HepG2 (cell line): ENCODE results near the gene DNAJB2. TPM values are rescaled to one million over a fixed set of nuclear protein-coding genes. Genes with fewer than 3 reads are reported as not detected.

Experiments used
- BCL6 ChIP-seq: IDR thresholded peaks from 2 replicates; pipeline ENCODE4 v1.6.1; 2016; ENCODE audit warnings: missing genetic modification reagents, missing compliant biosample characterization
- CHCHD3 ChIP-seq: sonication (generic); formaldehyde crosslinking; IDR thresholded peaks from 2 replicates; pipeline ENCODE4 v1.8.0; 2022; ENCODE audit warnings: mild to moderate bottlenecking, missing genetic modification reagents, moderate library complexity
- DNMT1 ChIP-seq: sonication (generic); formaldehyde crosslinking; IDR thresholded peaks from 2 replicates; pipeline ENCODE4 v1.5.1; 2020; ENCODE audit warnings: mild to moderate bottlenecking, missing genetic modification reagents
- HBP1 ChIP-seq: IDR thresholded peaks from 2 replicates; pipeline ENCODE4 v1.6.1; 2016; ENCODE audit warnings: low read depth, control low read depth
- HCFC1 ChIP-seq: fragments of 150-350 bp; IDR thresholded peaks from 2 replicates; pipeline ENCODE4 v1.6.1; 2014; ENCODE audit warnings: low read depth, low read length
- HNRNPK ChIP-seq: fragments of 200-400 bp; formaldehyde crosslinking; IDR thresholded peaks from 2 replicates; pipeline ENCODE4 v1.6.1; 2018; ENCODE audit warnings: low read length, low read depth, moderate library complexity, mild to moderate bottlenecking; ENCODE audit not compliant: poor library complexity, severe bottlenecking
- IRF2 ChIP-seq: IDR thresholded peaks from 2 replicates; pipeline ENCODE4 v1.6.1; 2018; ENCODE audit warnings: missing genetic modification reagents, missing compliant biosample characterization
- MAFK ChIP-seq, 2 experiments: IDR thresholded peaks in 1 of 2; conservative IDR thresholded peaks in 1 of 2; 2 replicates each; pipeline ENCODE4 v1.6.1; 2011; ENCODE audit warnings: improper control_type of control experiment in 2 of 2, low read length in 2 of 2
- MTA1 ChIP-seq: sonication (generic); formaldehyde crosslinking; IDR thresholded peaks from 2 replicates; pipeline ENCODE4 v1.4.0; 2020; ENCODE audit warnings: missing genetic modification reagents, mild to moderate bottlenecking, borderline replicate concordance
- PAX8 ChIP-seq: sonication (generic); formaldehyde crosslinking; IDR thresholded peaks from 2 replicates; pipeline ENCODE4 v1.8.0; 2022; ENCODE audit warnings: mild to moderate bottlenecking, missing genetic modification reagents, borderline replicate concordance
- RARG ChIP-seq: sonication (generic); formaldehyde crosslinking; IDR thresholded peaks from 2 replicates; pipeline ENCODE4 v1.4.0; 2020; ENCODE audit warnings: low read depth, mild to moderate bottlenecking, missing genetic modification reagents
- RCOR2 ChIP-seq: IDR thresholded peaks from 2 replicates; pipeline ENCODE4 v1.6.1; 2016; ENCODE audit warnings: missing biosample characterization, missing genetic modification reagents
- SIX1 ChIP-seq: sonication (generic); formaldehyde crosslinking; IDR thresholded peaks from 2 replicates; pipeline ENCODE4 v1.4.0; 2020; ENCODE audit warnings: missing genetic modification reagents, borderline replicate concordance
- SP1 ChIP-seq, 2 experiments: fragments of 450-650 bp in 1 of 2; sonication (generic) in 1 of 2; formaldehyde crosslinking in 1 of 2; IDR thresholded peaks; 2 replicates each; pipeline versions ENCODE4 v1.4.0 to v1.6.1; 2016 to 2020; ENCODE audit warnings: missing genetic modification reagents in 1 of 2
- ZFP36 ChIP-seq: fragments of 150-350 bp; IDR thresholded peaks from 2 replicates; pipeline ENCODE4 v1.6.1; 2018; ENCODE audit warnings: borderline replicate concordance, low read length, low read depth; ENCODE audit not compliant: partially characterized antibody
- ZFP37 ChIP-seq: sonication (generic); formaldehyde crosslinking; IDR thresholded peaks from 2 replicates; pipeline ENCODE4 v1.4.0; 2020; ENCODE audit warnings: missing genetic modification reagents, borderline replicate concordance
- ZKSCAN8 ChIP-seq: IDR thresholded peaks from 2 replicates; pipeline ENCODE4 v1.6.1; 2016; ENCODE audit warnings: borderline replicate concordance, missing genetic modification reagents, missing compliant biosample characterization
- ZMYM3 ChIP-seq: sonication (generic); formaldehyde crosslinking; IDR thresholded peaks from 2 replicates; pipeline ENCODE4 v1.5.1; 2020; ENCODE audit warnings: mild to moderate bottlenecking, missing genetic modification reagents
- ZNF343 ChIP-seq: sonication (generic); formaldehyde crosslinking; IDR thresholded peaks from 2 replicates; pipeline ENCODE4 v1.4.0; 2020; ENCODE audit warnings: mild to moderate bottlenecking, missing genetic modification reagents
- ZNF354B ChIP-seq: sonication (generic); formaldehyde crosslinking; IDR thresholded peaks from 2 replicates; pipeline ENCODE4 v1.8.0; 2022; ENCODE audit warnings: mild to moderate bottlenecking, missing genetic modification reagents
- ZNF747 ChIP-seq: sonication (generic); formaldehyde crosslinking; IDR thresholded peaks from 2 replicates; pipeline ENCODE4 v1.8.1; 2023; ENCODE audit warnings: missing genetic modification reagents, mild to moderate bottlenecking, borderline replicate concordance
- ZSCAN20 ChIP-seq: sonication (generic); formaldehyde crosslinking; IDR thresholded peaks from 2 replicates; pipeline ENCODE4 v1.4.0; 2020; ENCODE audit warnings: missing genetic modification reagents, mild to moderate bottlenecking, borderline replicate concordance
- polyA plus RNA-seq, 8 experiments: library from polyadenylated mRNA; depleted of rRNA in 3 of 8; stranded (reverse) in 7 of 8; unstranded in 1 of 8; fragments of >200 nt; fragmentation: Illumina TruSeq in 4 of 8; extraction: Trizol in 4 of 8; gene quantifications; 2 replicates each; pipeline versions ENCODE4 v1.2.1 to v1.2.3, GENCODE V29; 2011 to 2016; ENCODE audit warnings: low read depth in 4 of 8, missing spikeins in 1 of 8, mixed read lengths in 1 of 8; ENCODE audit not compliant: insufficient read depth in 1 of 8
- total RNA-seq, 5 experiments: library from RNA; depleted of rRNA; stranded (reverse); fragments of >200 nt; fragmentation: Illumina TruSeq; extraction: Trizol; gene quantifications; 2 replicates each; pipeline ENCODE4 v1.2.3, GENCODE V29; 2016; ENCODE audit warnings: low read depth in 1 of 5
- TF ChIP-seq, protein P1 (sequence below): sonication (generic); formaldehyde crosslinking; IDR thresholded peaks from 2 replicates; pipeline ENCODE4 v1.8.1; 2023; ENCODE audit warnings: mild to moderate bottlenecking, missing genetic modification reagents
- TF ChIP-seq, protein P2 (sequence below): sonication (generic); formaldehyde crosslinking; IDR thresholded peaks from 2 replicates; pipeline ENCODE4 v1.4.0; 2020; ENCODE audit warnings: mild to moderate bottlenecking, missing genetic modification reagents

DNAJB2 gene
- total and polyA plus RNA-seq, 2 of the 13 experiments (the other 11 are each of a cell fraction or from before 2014, with no cell fraction given): 21.3 to 31.1 TPM

DNA sequence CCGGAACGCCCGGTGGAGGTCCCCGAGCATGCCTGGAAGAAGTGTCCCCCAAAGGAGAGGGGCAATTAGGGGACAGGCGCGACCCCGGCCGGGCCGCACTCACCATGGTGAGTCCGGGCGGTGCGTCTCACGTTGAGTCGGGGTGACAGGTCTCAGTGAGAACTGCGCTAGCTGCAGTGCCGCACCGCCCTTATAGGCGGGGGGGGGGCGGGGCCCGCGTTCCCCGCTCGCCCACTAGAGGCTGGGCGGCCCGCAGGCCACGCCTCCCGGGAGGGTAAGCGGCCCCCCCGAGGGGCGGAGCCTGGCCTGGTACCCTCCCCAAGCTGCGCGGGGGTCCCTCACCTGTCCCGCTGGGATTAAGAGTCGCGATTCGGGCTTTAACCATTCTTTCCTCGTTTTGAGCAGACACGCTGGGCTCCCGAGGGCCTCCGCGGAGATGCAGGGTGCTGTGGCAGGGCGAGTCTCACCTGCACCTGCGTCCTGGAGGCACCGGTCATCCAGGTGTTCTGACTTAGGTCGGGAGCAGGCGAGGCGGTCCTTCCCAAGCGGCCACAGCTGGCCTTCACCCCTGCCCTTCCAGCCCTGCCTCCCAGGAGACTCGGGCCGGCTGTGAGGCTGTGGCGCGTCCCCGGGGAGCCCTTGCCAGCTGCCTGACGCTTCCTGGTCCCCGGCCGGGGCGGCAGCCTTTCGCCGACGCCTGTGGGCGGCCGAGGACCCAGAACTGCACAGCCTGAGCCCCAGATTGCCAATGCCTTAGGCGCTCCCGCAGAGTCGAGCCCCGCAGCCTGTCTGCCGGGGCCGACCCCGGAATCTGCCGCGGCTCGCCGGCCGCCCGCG is 25.2 kb upstream of the DNAJB2 start, which contains the start of gene TUBA4A (continued):
- TF ChIP-seq ZNF343 (CRISPR knock-in tag) (peak; percentile 78; the same call in 1 of the 2 replicates), MAFK (conservative IDR thresholded peaks at IDR 0.05 in 1 of 2, IDR thresholded peaks at IDR 0.05 in 1 of 2; ENCODE audit: low read length in 2 of 2) (no peak), ZNF354B (CRISPR knock-in tag) (no peak), ZSCAN20 (CRISPR knock-in tag) (peak; percentile 92; the same call in 1 of the 2 replicates), SP1 (IDR thresholded peaks at IDR 0.05) (no peak), SP1 (CRISPR knock-in tag; IDR thresholded peaks at IDR 0.05) (peak; percentile 89), ZNF747 (CRISPR knock-in tag) (no peak), HCFC1 (no peak), ZFP36 (no peak), IRF2 (CRISPR knock-in tag) (peak; percentile 34; the same call in 1 of the 2 replicates), RCOR2 (no peak), BCL6 (no peak), ZMYM3 (CRISPR knock-in tag) (no peak), ZFP37 (CRISPR knock-in tag) (0 out of 2 replicates have a peak, but pooled peaks have one; percentile 4), PAX8 (CRISPR knock-in tag) (0 out of 2 replicates have a peak, but pooled peaks have one; percentile 55), DNMT1 (CRISPR knock-in tag) (no peak), MTA1 (CRISPR knock-in tag) (peak; percentile 59; the same call in 1 of the 2 replicates), HNRNPK (no peak), ZKSCAN8 (CRISPR knock-in tag) (0 out of 2 replicates have a peak, but pooled peaks have one; percentile 29), SIX1 (CRISPR knock-in tag) (no peak), CHCHD3 (peak; percentile 53; the same call in 1 of the 2 replicates), HBP1 (CRISPR knock-in tag) (peak; percentile 51; the same call in 1 of the 2 replicates), RARG (CRISPR knock-in tag) (no peak)
- TF ChIP-seq, protein P1, sequence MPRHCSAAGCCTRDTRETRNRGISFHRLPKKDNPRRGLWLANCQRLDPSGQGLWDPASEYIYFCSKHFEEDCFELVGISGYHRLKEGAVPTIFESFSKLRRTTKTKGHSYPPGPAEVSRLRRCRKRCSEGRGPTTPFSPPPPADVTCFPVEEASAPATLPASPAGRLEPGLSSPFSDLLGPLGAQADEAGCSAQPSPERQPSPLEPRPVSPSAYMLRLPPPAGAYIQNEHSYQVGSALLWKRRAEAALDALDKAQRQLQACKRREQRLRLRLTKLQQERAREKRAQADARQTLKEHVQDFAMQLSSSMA (CRISPR knock-in tag): peak; percentile 59; the same call in 1 of the 2 replicates
- TF ChIP-seq, protein P2, sequence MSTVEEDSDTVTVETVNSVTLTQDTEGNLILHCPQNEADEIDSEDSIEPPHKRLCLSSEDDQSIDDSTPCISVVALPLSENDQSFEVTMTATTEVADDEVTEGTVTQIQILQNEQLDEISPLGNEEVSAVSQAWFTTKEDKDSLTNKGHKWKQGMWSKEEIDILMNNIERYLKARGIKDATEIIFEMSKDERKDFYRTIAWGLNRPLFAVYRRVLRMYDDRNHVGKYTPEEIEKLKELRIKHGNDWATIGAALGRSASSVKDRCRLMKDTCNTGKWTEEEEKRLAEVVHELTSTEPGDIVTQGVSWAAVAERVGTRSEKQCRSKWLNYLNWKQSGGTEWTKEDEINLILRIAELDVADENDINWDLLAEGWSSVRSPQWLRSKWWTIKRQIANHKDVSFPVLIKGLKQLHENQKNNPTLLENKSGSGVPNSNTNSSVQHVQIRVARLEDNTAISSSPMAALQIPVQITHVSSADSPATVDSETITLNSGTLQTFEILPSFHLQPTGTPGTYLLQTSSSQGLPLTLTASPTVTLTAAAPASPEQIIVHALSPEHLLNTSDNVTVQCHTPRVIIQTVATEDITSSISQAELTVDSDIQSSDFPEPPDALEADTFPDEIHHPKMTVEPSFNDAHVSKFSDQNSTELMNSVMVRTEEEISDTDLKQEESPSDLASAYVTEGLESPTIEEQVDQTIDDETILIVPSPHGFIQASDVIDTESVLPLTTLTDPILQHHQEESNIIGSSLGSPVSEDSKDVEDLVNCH (CRISPR knock-in tag): no peak
